Parathyroid adenoma (tissue), 2 donors: Measurements from ENCODE around the gene COL4A2.
A peak's percentile ranks its signal among the peaks of the same experiment; 100 is the strongest.

Experiments
- H2AFZ ChIP-seq: fragments of 300-600 bp; sonication (generic); one replicate; pipeline ENCODE4 v1.7.0; 2017; ENCODE audit warnings: antibody characterized with exemption, mild to moderate bottlenecking
- H3K27ac ChIP-seq: fragments of 300-600 bp; sonication (generic); one replicate; pipeline ENCODE4 v1.7.0; 2017
- H3K27me3 ChIP-seq: fragments of 300-600 bp; sonication (generic); one replicate; pipeline ENCODE4 v1.7.0; 2017; ENCODE audit warnings: low read length; ENCODE audit not compliant: control insufficient read depth, insufficient read depth
- H3K36me3 ChIP-seq: fragments of 300-600 bp; sonication (generic); one replicate; pipeline ENCODE4 v1.7.0; 2017; ENCODE audit warnings: low read length; ENCODE audit not compliant: control insufficient read depth, insufficient read depth
- H3K4me1 ChIP-seq: fragments of 300-600 bp; sonication (generic); one replicate; pipeline ENCODE4 v1.7.0; 2017; ENCODE audit warnings: control low read depth
- H3K4me2 ChIP-seq: fragments of 300-600 bp; sonication (generic); one replicate; pipeline ENCODE4 v1.7.0; 2017; ENCODE audit warnings: low read length
- H3K4me3 ChIP-seq: fragments of 300-600 bp; sonication (generic); one replicate; pipeline ENCODE4 v1.7.0; 2017; ENCODE audit warnings: low read depth, low read length
- H3K79me2 ChIP-seq: fragments of 300-600 bp; sonication (generic); one replicate; pipeline ENCODE4 v1.7.0; 2017; ENCODE audit warnings: control low read depth
- H3K9ac ChIP-seq: fragments of 300-600 bp; sonication (generic); one replicate; pipeline ENCODE4 v1.7.0; 2017; ENCODE audit warnings: mild to moderate bottlenecking
- H3K9me3 ChIP-seq: fragments of 300-600 bp; sonication (generic); one replicate; pipeline ENCODE4 v1.7.0; 2017; ENCODE audit warnings: low read length; ENCODE audit not compliant: control insufficient read depth
- TF ChIP-seq, protein P1 (sequence below): fragments of 300-600 bp; sonication (generic); IDR thresholded peaks from one replicate; pipeline ENCODE4 v1.7.0; 2017; ENCODE audit warnings: antibody characterized with exemption, mild to moderate bottlenecking
- donor health status: primary hyperparathyroidism.

COL4A2 gene

GRCh38 chr13:110279684-110280083 lies 27.4 kb upstream of the COL4A2 start:
- no peak overlapping the region for H3K4me2 ChIP-seq
- no peak overlapping the region for H3K9ac ChIP-seq
- no peaks in the 10 kb centered on the region for H3K79me2 ChIP-seq
- no peaks in the 10 kb centered on the region for H3K9me3 ChIP-seq
- no peaks in the 10 kb centered on the region for H3K4me1 ChIP-seq
- no peak overlapping the region for H2AFZ ChIP-seq
- TF ChIP-seq, protein P1, sequence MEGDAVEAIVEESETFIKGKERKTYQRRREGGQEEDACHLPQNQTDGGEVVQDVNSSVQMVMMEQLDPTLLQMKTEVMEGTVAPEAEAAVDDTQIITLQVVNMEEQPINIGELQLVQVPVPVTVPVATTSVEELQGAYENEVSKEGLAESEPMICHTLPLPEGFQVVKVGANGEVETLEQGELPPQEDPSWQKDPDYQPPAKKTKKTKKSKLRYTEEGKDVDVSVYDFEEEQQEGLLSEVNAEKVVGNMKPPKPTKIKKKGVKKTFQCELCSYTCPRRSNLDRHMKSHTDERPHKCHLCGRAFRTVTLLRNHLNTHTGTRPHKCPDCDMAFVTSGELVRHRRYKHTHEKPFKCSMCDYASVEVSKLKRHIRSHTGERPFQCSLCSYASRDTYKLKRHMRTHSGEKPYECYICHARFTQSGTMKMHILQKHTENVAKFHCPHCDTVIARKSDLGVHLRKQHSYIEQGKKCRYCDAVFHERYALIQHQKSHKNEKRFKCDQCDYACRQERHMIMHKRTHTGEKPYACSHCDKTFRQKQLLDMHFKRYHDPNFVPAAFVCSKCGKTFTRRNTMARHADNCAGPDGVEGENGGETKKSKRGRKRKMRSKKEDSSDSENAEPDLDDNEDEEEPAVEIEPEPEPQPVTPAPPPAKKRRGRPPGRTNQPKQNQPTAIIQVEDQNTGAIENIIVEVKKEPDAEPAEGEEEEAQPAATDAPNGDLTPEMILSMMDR = no peak
- no peak overlapping the region for H3K27ac ChIP-seq
- no peak overlapping the region for H3K4me3 ChIP-seq
- H3K27me3 ChIP-seq = no peaks in the 10 kb centered on the region
- no peaks in the 10 kb centered on the region for H3K36me3 ChIP-seq

- Histone ChIP-seq H3K4me3 (no peak overlapping the region), H3K4me1 (no peaks in the 10 kb centered on the region), H3K9me3 (no peaks in the 10 kb centered on the region), H2AFZ (no peak overlapping the region), H3K4me2 (no peak overlapping the region), H3K27ac (peak overlapping the region; percentile 32), H3K9ac (no peak overlapping the region), H3K79me2 (no peaks in the 10 kb centered on the region), H3K36me3 (no peaks in the 10 kb centered on the region), H3K27me3 (no peaks in the 10 kb centered on the region)
- TF ChIP-seq, protein P1 = no peak
Observed at GRCh38 chr13:110280231-110280813, 26.8 kb upstream of the COL4A2 start.

- Histone ChIP-seq H3K9me3 (no peaks in the 10 kb centered on the region), H3K4me1 (no peaks in the 10 kb centered on the region)
Observed at GRCh38 chr13:110280985-110281688, 25.9 kb upstream of the COL4A2 start.

DNA sequence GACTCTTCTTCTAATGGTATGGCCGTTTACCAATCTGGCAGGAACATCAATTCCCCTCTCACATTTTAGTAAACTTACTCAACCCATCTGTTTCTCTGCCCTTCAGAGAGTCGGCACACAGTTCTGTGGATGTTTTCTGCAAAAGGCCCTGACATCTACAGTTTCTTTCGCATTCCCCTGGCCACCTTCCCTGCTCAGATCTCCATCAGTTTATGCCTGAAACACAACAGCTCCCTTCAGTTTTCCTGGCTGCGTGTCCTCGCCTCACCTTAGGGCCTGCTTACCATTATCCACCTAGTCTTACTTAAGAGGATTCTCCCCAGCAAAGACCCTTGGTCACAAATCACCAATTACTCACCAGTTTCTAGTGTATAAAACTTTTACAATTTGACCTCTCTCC lies 25.3 kb upstream of the COL4A2 start:
- H3K4me3 ChIP-seq = no peak overlapping the region
- no peaks in the 10 kb centered on the region for H3K9me3 ChIP-seq
- H3K9ac ChIP-seq = no peak overlapping the region
- H2AFZ ChIP-seq = no peak overlapping the region
- no peaks in the 10 kb centered on the region for H3K27me3 ChIP-seq
- no peaks in the 10 kb centered on the region for H3K36me3 ChIP-seq
- TF ChIP-seq, protein P1 = no peak
- no peaks in the 10 kb centered on the region for H3K4me1 ChIP-seq
- H3K27ac ChIP-seq = no peak overlapping the region
- H3K4me2 ChIP-seq = no peak overlapping the region
- no peaks in the 10 kb centered on the region for H3K79me2 ChIP-seq

More at GRCh38 chr13:110280985-110281688, 25.9 kb upstream of the COL4A2 start:
- Histone ChIP-seq H3K27ac (peak overlapping the region; percentile 32), H3K4me2 (no peak overlapping the region), H3K27me3 (no peaks in the 10 kb centered on the region), H3K79me2 (no peaks in the 10 kb centered on the region), H3K4me3 (no peak overlapping the region), H3K36me3 (no peaks in the 10 kb centered on the region), H2AFZ (no peak overlapping the region), H3K9ac (no peak overlapping the region)
- TF ChIP-seq, protein P1 = no peak
